Endodermal cell (in vitro differentiated cells): ENCODE measurements around the gene ZNF384. TPM values are rescaled to one million over a fixed set of nuclear protein-coding genes. Genes with fewer than 3 reads are reported as not detected.

ENCODE experiments used
- DNase-seq: peaks from one replicate; pipeline ENCODE4 v3.0.0-alpha.2; 2017
- H3K27ac ChIP-seq: 2 replicates; pipeline ENCODE4 v1.5.1; 2013; ENCODE audit warnings: mild to moderate bottlenecking, low read depth, low read length, moderate library complexity
- H3K27me3 ChIP-seq: 2 replicates; pipeline ENCODE4 v1.6.1; 2013; ENCODE audit warnings: mild to moderate bottlenecking, low read length, moderate library complexity; ENCODE audit not compliant: insufficient read depth, control insufficient read depth, poor library complexity, severe bottlenecking
- H3K36me3 ChIP-seq: 2 replicates; pipeline ENCODE4 v1.7.0; 2013; ENCODE audit warnings: mild to moderate bottlenecking, low read length, moderate library complexity; ENCODE audit not compliant: control insufficient read depth, insufficient read depth
- H3K4me1 ChIP-seq: one replicate; pipeline ENCODE4 v1.7.0; 2013; ENCODE audit warnings: low read length; ENCODE audit not compliant: control insufficient read depth, insufficient read depth
- H3K4me3 ChIP-seq: 2 replicates; pipeline ENCODE4 v1.5.1; 2013; ENCODE audit warnings: mild to moderate bottlenecking, low read length, moderate library complexity
- H3K9ac ChIP-seq: 2 replicates; pipeline ENCODE4 v1.6.1; 2013; ENCODE audit warnings: mild to moderate bottlenecking, low read length, moderate library complexity; ENCODE audit not compliant: poor library complexity, severe bottlenecking; ENCODE audit errors: extremely low read depth
- H3K9me3 ChIP-seq: 2 replicates; pipeline ENCODE4 v1.6.1; 2013; ENCODE audit warnings: mild to moderate bottlenecking, low read length, moderate library complexity; ENCODE audit not compliant: control insufficient read depth
- H3K27ac Mint-ChIP-seq: 2 replicates; pipeline ENCODE4 v1.8.0; 2020; ENCODE audit warnings: mixed read lengths
- H3K27me3 Mint-ChIP-seq: 2 replicates; pipeline ENCODE4 v1.8.0; 2021; ENCODE audit warnings: mild to moderate bottlenecking, mixed read lengths; ENCODE audit not compliant: insufficient read depth
- H3K36me3 Mint-ChIP-seq: 2 replicates; pipeline ENCODE4 v1.8.0; 2020; ENCODE audit warnings: low read depth, mixed read lengths
- H3K4me1 Mint-ChIP-seq: 2 replicates; pipeline ENCODE4 v1.8.0; 2020; ENCODE audit warnings: mixed read lengths
- H3K4me3 Mint-ChIP-seq: 2 replicates; pipeline ENCODE4 v1.8.0; 2020; ENCODE audit warnings: mild to moderate bottlenecking, moderate library complexity, mixed read lengths
- H3K9me3 Mint-ChIP-seq: 2 replicates; pipeline ENCODE4 v1.8.0; 2020; ENCODE audit warnings: mild to moderate bottlenecking, mixed read lengths
- WGBS, 2 experiments: methylation state at CpG; one replicate each; pipeline versions ENCODE4 v1.1.5 to v1.1.7; 2013; ENCODE audit warnings: missing lambda C conversion rate in 2 of 2, mixed read lengths in 1 of 2; ENCODE audit not compliant: insufficient coverage in 1 of 2, insufficient read length in 1 of 2; 5-methylcytosine and 5-hydroxymethylcytosine counted together
- total RNA-seq, 2 donors: library from RNA; stranded (reverse); fragmentation: NEBNext Ultra II Directional in 1 of 2; extraction: Animal tissue kit (Norgen Biotek cat#: 25700) in 1 of 2; gene quantifications; 2 replicates in 1 of 2; 3 replicates in 1 of 2; pipeline ENCODE4 v1.2.1, GENCODE V29; 2021
- TF ChIP-seq, protein P1 (sequence below): fragments of 200-600 bp; sonication (generic); conservative IDR thresholded peaks from 2 replicates; pipeline ENCODE4 v1.5.0; 2021; ENCODE audit warnings: antibody characterized with exemption, mild to moderate bottlenecking

Gene ZNF384
- total RNA-seq, 2 donors from 2014 or later, result 74.4 to 146 TPM

DNA sequence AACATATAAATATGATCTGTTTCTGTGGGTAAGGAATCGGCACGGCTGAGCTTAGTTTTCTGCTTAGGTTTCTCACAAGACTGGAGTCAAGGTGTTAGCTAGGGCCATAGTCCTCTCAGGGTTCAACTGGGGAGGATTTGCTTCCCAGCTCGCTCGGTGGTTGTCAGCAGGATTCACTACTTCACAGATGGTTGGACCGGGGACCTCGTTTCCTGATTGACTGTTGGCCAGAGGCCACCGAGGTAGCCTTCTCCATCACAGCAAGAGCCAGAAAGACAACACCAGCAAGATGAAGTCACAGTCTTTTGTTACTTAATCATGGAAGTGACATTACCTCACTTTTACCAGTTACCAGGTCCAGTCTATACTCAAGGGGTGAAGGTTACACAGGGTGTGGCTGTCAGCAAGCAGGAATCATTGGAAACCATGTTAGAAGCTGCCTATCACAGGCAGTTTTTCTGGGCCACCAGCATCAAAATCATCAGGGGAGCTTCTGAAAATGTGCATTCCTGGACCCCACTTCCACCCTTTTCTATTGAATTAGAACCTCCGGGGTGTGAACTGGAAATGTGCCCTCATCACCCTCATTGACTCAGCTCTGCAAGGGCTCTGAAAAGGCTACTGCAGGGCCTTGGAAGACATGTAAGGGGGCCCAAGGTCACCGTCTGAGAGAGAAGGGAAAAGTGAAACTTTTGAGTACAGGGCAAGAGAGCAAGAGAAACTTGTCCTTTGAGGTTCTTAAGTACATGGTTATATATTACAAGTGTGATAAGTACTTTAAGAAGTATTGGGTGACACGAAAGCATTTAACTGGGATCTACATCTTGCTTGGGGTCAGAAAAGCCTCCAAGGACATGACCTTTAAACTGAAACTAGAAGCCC lies 45.6 kb upstream of the ZNF384 start:
- Histone ChIP-seq H3K4me3 (no peak overlapping the region), H3K4me1 (no peaks in the 10 kb centered on the region), H3K27me3 (no peaks in the 10 kb centered on the region), H3K36me3 (peaks cover 16% of the 10 kb centered on the region), H3K9me3 (no peaks in the 10 kb centered on the region), H3K27ac (no peak overlapping the region), H3K9ac (no peak overlapping the region)
- Mint-ChIP-seq H3K27ac (no peak overlapping the region), H3K4me1 (peaks cover 2% of the 10 kb centered on the region), H3K4me3 (no peak overlapping the region), H3K9me3 (peaks cover 2% of the 10 kb centered on the region), H3K27me3 (no peaks in the 10 kb centered on the region), H3K36me3 (peaks cover 30% of the 10 kb centered on the region)
- WGBS, 2 experiments, result 89 to 94% methylated on average over 5 to 10 of the region's 10 CpGs
- TF ChIP-seq, protein P1, sequence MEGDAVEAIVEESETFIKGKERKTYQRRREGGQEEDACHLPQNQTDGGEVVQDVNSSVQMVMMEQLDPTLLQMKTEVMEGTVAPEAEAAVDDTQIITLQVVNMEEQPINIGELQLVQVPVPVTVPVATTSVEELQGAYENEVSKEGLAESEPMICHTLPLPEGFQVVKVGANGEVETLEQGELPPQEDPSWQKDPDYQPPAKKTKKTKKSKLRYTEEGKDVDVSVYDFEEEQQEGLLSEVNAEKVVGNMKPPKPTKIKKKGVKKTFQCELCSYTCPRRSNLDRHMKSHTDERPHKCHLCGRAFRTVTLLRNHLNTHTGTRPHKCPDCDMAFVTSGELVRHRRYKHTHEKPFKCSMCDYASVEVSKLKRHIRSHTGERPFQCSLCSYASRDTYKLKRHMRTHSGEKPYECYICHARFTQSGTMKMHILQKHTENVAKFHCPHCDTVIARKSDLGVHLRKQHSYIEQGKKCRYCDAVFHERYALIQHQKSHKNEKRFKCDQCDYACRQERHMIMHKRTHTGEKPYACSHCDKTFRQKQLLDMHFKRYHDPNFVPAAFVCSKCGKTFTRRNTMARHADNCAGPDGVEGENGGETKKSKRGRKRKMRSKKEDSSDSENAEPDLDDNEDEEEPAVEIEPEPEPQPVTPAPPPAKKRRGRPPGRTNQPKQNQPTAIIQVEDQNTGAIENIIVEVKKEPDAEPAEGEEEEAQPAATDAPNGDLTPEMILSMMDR, result no peak
- DNase-seq, result no peak

DNA sequence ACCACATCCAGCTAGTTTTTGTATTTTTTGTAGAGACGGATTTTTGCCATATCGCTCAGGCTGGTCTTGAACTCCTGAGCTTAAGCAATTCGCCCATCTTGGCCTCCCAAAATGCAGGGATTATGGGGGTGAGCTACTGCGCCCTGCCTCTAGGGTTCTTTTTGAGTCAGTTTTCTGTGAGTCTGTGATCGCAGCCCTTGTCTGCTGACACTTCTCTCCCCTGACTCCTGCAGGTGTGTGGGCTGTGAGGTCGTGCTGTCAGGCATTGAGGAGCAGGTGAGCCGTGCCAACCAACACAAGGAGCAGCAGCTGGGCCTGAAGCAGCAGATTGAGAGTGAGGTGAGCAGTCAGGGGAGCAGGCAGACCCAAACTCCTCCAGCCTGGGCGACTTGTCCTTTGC lies 41.0 kb upstream of the ZNF384 start:
- Histone ChIP-seq H3K27me3 (no peaks in the 10 kb centered on the region), H3K27ac (no peak overlapping the region), H3K4me3 (no peak overlapping the region), H3K4me1 (no peaks in the 10 kb centered on the region), H3K36me3 (peaks cover 25% of the 10 kb centered on the region), H3K9me3 (no peaks in the 10 kb centered on the region), H3K9ac (no peak overlapping the region)
- no peak overlapping the region for H3K4me3 Mint-ChIP-seq
- no peaks in the 10 kb centered on the region for H3K9me3 Mint-ChIP-seq
- H3K36me3 Mint-ChIP-seq, result peaks cover 50% of the 10 kb centered on the region
- peaks cover 8% of the 10 kb centered on the region for H3K4me1 Mint-ChIP-seq
- no peak overlapping the region for H3K27ac Mint-ChIP-seq
- TF ChIP-seq, protein P1, result peak; percentile 40
- DNase-seq, result no peak
- WGBS, 2 experiments, result 92 to 100% methylated on average over 4 to 8 of the region's 8 CpGs
- H3K27me3 Mint-ChIP-seq, result no peaks in the 10 kb centered on the region

DNA sequence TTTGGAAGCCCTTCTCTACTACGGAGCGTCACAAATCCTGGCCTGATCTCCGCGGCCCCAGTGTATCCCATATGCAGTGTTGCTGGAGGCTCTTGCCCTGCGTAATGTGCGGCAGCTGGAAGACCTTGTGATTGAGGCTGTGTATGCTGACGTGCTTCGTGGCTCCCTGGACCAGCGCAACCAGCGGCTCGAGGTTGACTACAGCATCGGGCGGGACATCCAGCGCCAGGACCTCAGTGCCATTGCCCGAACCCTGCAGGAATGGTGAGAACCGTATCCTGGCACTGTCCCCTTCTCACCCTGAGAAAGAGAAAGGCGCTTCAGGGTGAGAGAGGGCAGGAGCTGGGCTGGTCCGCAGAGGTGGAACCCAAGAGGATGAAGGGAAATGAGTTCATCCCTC lies 40.0 kb upstream of the ZNF384 start:
- Histone ChIP-seq H3K9ac (no peak overlapping the region), H3K27me3 (no peaks in the 10 kb centered on the region), H3K4me1 (peaks cover 6% of the 10 kb centered on the region), H3K27ac (no peak overlapping the region), H3K36me3 (peaks cover 25% of the 10 kb centered on the region), H3K4me3 (no peak overlapping the region), H3K9me3 (no peaks in the 10 kb centered on the region)
- Mint-ChIP-seq H3K4me3 (no peak overlapping the region), H3K27me3 (no peaks in the 10 kb centered on the region), H3K27ac (no peak overlapping the region), H3K36me3 (peaks cover 50% of the 10 kb centered on the region), H3K4me1 (peaks cover 13% of the 10 kb centered on the region), H3K9me3 (no peaks in the 10 kb centered on the region)
- WGBS, 2 experiments, result 92 to 96% methylated on average over 15 to 18 of the region's 18 CpGs
- TF ChIP-seq, protein P1, result no peak
- no peak for DNase-seq
